GM20431 (cell line): ENCODE measurements around the gene HAUS8.

Experiments
- in situ Hi-C: fragments of 300-500 bp; cut with MseI, MboI; formaldehyde crosslinking; loops from one replicate; pipeline ENCODE4 v1.15.0; 2020; ENCODE audit warnings: low sequenced_read_pairs; ENCODE audit not compliant: unreplicated experiment

Gene HAUS8

GRCh38 chr19:17077447-17078028 is 2.3 kb upstream of the HAUS8 start:
- in situ Hi-C loops: no loop called here

- in situ Hi-C loops: no loop called here
Observed at GRCh38 chr19:17076543-17076991, 1.3 kb upstream of the HAUS8 start.

- in situ Hi-C loops: no loop called here
Observed at GRCh38 chr19:17075864-17076542, 751 bp upstream of the HAUS8 start.

- in situ Hi-C loops: no loop called here
Observed at GRCh38 chr19:17074634-17075034, 618 bp downstream of the HAUS8 start.

- in situ Hi-C loops: no loop called here
Observed at GRCh38 chr19:17073869-17074633, 1.2 kb downstream of the HAUS8 start.

- in situ Hi-C loops: no loop called here
Observed at GRCh38 chr19:17070912-17071311, 4.3 kb downstream of the HAUS8 start.

- in situ Hi-C loops: no loop called here
Observed at GRCh38 chr19:17070421-17070820, 4.8 kb downstream of the HAUS8 start.

GRCh38 chr19:17069193-17069592 is 6.1 kb downstream of the HAUS8 start:
- in situ Hi-C loops: no loop called here

GRCh38 chr19:17063428-17063827 is 11.8 kb downstream of the HAUS8 start:
- in situ Hi-C loops: no loop called here

GRCh38 chr19:17061691-17062090 is 13.6 kb downstream of the HAUS8 start:
- in situ Hi-C loops: no loop called here

- in situ Hi-C loops: no loop called here
Observed at GRCh38 chr19:17061205-17061604, 14.0 kb downstream of the HAUS8 start.

GRCh38 chr19:17060802-17061201 is 14.4 kb downstream of the HAUS8 start:
- in situ Hi-C loops: no loop called here

- in situ Hi-C loops: no loop called here
Observed at GRCh38 chr19:17058236-17058635, 17.0 kb downstream of the HAUS8 start.

- in situ Hi-C loops: no loop called here
Observed at GRCh38 chr19:17055636-17056035, 19.6 kb downstream of the HAUS8 start.

- in situ Hi-C loops: no loop called here
Observed at GRCh38 chr19:17054746-17055145, 20.5 kb downstream of the HAUS8 start.

GRCh38 chr19:17052439-17052838 is 22.8 kb downstream of the HAUS8 start:
- in situ Hi-C loops: no loop called here

GRCh38 chr19:17049711-17050280 is 25.5 kb downstream of the HAUS8 start:
- in situ Hi-C loops: no loop called here

- in situ Hi-C loops: no loop called here
Observed at GRCh38 chr19:17048885-17049453, 26.3 kb downstream of the HAUS8 start.

GRCh38 chr19:17045907-17046502 is 29.2 kb downstream of the HAUS8 start:
- in situ Hi-C loops: no loop called here

- in situ Hi-C loops: no loop called here
Observed at GRCh38 chr19:17043744-17044143, 31.5 kb downstream of the HAUS8 start.
